ENCODE data around the gene PIP4K2A.

PIP4K2A gene

DNA sequence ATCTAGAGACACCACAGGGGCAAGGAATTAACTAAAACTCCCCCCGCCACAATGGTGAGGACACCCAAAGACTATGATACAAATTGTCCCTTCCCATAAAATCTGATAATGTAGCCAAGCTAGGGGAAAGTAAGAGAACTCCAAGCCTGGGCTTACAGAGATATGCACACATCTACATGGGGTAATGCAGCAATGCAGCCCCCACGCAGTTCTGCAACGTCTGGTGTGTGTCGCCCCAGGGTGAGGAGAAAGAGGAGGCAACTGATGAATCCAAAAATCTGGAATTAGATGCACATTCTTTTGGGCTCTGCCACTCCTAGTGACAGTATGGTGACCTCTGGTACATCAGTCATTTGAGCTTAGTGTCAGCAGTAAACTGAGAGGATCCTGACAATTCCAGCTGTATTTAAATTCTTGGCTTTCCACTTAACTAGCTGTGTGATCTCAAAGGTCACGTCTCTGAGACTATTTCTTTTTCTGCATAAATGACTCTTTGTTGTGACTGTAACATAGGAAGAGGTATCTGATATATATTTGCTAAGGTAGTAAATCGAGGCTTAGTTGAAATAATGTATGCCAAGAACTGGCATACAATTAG, 51.5 kb downstream of the PIP4K2A start:
- DNase-seq, result no peak

DNA sequence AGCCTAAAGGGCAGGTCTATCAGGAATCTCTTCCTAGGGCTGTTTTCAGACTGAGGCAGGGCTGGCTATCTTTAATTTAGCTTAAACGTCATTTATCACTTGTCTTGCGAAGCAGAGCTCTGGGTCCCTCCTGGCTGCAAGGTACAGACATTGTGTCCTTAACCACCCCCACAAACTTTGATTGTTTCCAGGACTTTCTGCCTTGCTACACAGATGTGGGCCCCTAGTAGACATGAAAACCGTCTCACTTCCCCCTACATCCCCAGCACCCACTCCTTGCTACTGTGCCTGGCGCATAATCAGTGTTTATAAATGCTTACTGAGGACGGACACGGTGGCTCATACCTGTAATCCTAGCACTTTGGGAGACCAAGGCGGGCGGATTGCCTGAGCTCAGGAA, 54.5 kb downstream of the PIP4K2A start:
- no peak for DNase-seq

DNA sequence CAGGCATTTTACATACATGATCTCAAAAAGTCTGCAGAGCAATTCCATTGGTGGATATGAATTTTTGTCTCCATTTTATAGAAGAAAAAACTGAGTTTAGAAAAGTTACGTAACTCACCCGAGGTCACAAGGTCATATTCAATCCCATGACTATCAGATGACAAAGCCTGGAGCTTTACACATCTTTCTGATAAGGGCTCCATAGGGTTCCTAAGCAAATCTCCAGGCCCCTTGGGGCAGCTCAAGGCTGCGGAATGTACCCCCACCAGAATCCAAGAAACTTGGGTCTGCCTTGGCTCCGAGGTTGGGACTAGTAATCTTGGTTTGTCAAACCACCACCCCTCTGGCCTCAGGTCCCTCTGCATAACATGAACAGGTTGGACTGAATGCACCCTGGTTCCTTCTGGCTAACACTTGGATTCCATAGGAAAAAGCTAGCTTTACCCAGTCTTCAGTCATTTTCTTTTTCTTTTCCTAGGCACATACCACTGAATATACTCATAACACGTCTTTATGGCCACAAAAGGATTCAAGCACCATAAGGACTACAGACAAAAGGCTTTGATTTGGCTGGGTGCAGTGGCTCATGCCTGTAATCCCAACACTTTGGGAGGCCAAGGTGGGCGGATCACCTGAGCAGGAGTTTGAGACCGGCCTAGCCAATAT, 55.5 kb downstream of the PIP4K2A start:
- no peak for DNase-seq

DNA sequence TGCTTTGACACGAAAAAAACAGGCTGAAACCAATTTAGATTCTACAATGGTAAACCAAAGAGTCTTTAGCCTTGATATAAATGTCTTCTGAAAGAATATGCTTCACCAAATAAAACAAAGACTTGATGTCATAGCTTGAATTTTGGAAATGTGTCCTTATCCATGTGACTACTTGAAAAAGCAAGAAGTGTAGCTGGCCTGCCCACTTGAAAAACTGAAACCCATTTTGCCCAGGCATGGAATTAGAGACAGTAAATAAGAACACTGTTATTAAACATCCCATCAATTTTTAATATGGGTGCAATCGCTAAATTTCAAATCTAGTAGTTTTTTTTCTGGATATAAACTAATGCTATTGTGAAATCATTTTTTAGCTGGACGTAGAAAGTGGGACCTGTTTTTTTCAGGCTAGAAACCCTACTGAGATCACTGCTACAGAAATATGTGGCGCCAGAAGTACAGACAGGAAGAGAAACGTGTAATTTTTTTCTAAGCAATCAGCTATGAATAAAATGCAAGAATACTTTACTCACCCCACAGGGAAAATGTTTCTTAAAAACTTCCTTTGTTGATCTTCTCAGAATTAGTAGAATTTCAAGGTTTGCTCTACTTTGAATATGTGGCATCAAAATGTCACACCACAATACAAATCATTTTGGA, 56.7 kb downstream of the PIP4K2A start:
- DNase-seq, result no peak

DNA sequence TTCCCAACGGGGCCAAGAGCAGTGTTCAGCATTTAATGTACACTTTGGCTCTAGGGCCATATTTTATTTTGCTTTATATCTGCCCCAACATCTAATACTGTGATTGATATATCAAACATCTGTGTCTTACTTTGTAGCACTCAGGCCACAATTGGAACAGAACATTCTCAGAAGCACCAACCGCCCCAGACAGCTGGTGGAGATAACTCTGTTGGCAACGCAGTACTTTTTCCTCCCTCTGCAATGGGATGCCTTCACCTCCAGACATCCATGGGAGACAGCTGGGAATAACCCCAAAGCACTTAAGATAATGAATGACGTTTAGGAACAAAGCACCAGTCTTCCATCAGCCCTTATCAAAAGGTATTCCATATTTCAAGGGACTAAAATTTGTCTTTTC, 57.4 kb downstream of the PIP4K2A start:
- DNase-seq, result no peak

DNA sequence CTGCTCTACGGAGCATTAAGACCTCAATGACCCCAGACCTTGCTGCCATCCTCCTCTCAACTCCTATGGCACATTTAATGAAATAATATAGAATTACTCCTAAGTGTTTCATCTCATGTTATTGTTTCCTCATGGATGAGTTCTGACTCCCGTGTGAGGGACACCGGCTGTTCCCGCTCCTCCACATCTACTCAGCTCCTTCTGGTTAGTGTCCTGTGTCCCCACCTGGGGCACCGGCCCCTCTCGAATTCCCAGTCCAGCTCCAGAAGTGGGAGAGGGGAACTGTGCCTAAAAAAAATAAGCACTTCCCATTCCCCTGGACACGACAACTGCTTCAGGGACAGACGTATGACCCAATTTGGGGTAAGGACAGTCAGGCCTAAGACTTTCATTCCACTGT, 58.3 kb downstream of the PIP4K2A start:
- no peak for DNase-seq

DNA sequence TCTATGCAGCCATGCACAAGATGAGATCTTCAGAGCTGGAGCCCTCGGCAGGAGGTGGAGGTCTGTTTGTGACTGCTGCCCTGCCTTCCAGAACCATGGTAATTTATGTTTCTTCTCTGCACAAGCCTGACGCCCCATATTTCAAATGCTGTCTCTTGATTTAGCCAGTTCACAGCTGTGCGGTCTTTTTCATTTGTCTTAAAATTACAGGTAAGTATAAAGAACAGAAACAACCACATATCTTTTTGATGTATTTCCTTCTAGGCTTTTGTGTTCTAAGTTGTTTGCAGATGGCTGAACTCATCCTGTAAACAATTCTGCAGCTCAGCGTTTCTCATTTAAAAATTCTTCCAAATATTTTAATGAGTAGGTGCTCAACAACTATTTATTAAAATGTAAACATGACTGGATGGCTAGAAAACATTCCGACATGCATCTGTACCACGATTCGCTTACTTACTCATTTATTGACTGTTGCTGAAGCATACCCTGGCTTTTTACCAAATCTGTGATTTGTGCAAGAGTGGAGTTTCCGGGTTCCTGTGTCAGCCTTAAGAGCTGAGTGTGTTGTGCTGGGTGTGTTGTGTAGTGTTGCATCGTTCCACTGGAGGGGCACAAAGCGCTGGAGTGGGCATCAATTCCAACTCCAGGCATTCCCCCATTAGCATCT, 58.9 kb downstream of the PIP4K2A start:
- DNase-seq, result peak; percentile 45

DNA sequence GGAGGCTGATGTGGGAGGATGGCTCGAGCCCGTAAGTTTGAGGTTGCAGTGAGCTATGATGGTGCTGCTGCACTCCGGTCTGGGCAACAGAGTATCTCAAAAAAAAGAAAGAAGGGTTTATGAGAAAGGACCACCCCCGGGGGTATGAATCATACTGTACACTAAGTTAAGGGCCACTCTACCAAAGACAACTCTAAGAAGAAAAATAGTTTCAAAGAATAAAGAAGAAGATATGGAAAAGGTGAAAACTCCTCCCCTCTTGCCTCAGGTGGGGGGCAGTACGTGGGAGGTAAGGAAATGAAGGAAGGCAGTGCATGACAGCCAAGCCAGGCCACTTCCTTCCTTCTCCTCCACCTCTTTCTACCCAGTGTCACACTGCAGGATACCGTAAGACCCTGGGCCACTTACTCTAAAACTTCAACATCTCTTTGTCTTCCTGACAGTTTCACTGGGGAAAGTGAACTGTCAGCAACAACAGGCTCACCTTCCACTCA, 61.3 kb downstream of the PIP4K2A start:
- DNase-seq, result no peak

DNA sequence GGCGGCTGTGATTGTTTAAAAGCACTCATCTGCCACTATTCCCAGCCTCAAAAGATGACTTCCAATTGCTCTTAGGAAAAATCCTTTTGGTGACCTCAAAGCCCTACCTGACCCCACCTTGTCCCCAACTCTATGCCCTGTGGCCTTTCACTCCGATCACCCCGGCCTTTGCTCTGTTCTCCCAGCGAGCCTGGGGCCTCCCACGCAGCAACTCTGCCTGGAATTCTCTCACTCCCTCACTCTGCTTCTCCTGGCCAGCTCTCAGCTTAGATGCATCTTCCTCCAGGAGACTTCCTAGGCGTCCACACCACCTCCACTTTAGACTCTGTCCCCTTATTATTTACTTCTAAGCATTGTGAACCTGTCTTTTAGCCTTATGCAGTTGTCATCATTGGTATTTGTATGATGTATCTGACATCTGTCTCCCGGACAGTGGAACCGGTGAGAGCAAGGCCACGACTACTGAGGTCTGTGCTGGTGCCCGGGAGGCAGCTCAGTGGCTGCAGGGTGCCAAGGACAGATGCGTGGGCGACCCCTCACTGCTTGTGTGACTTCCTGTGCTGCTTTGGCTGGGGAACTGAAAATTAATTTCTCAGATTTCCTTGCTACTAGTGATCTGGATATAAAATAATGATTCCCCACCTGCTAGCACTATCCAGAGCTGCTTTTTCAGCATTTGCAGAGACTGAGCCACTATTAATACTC, 63.0 kb downstream of the PIP4K2A start:
- peak; percentile 36 for DNase-seq

DNA sequence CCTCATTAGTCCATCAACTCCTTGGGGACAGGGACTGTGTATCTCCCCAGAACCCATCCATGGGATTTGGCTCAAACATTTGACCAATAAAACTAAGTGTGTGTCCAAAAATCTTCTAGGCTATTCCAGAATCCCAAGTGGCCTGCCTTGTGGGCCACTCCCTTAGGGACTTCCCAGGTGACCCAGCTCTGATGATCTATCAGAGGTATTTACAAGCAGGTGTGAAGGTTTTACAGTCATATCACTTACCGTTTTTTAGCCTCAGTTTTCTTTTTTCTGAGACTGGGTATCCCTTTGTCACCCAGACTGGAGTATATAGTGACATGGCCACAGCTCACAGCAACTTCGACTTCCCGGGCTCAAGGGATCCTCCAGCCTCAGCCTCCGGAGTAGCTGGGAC, 64.4 kb downstream of the PIP4K2A start:
- DNase-seq, result no peak

DNA sequence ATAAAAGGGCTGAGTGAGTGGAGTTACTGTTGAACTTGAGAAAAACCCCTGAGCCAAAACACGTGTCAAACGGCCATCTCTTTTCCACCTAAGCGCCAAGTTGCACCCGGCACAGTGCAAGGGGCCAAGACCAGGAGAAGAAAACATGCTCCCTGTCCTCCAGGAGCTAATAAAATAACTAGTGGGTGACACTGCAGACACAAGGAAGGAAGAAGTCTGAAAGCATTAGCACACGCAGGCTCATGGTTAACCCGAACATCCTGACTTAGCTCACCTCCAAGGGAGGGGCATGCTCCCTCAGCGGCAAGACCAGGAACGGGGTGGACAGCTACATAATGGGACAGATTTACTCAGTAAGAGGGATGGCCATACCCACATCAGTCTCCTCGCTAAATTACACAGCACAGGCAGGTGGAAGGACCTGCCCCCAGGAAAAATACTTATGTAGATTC, 65.0 kb downstream of the PIP4K2A start:
- DNase-seq, result no peak

DNA sequence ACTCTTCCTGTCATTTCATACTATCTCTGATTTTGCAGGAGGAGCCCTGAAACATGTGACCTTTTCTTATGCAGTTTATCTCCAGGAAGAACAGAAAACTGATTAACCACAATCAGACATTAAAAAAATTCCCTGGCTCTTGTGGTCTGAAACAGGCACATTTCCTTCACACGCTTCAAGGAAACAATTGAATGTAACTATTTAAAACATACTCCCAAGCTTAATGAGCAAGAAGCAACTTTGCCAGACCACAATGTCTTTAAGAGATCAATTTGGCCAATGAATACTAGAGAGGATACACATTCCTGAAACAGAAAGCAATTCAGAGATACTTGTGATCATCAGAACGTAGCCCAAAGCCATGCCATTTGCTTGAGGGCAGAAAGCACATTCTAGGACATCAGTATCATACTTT, 65.8 kb downstream of the PIP4K2A start:
- no peak for DNase-seq

DNA sequence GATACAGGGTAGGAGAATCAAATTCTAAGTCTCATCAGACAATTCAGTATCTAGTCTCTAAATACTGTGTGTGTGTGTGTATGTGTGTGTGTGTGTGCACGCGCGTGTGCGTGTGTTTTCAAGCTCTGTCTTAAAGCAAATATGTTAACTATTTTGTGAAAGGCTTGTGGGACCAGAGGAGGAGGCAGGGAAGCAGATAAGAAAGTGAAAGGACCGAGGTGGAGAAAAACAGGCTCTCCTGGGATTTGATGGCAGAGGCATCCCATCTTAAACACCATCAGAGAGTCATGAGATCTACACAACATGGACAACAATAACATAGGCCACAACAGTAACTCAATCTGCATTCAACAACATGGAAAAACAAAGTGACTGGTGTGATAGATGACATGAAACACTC, 67.1 kb downstream of the PIP4K2A start:
- no peak for DNase-seq

DNA sequence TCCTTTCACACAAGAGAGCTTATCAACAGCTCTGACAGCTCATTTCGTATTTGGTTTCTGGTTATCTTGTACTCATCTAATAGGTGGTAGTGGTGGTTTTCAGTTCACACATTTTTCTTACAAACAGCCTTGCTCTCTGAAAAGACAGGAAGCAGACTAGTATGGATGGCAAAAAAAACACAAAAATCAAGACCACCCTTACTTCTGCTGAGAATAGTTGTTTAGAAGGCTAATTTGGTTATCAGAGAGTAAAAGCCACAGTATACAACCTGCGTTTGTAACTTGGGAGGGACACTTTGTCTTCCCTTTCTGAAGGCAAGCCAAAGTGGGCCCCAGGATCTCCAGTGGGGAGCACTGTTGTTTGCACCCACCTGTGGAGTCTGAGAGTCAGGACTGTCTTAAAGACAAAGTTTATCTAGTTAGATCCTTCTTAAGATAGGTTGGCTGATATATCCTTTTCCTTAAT, 68.0 kb downstream of the PIP4K2A start:
- no peak for DNase-seq

DNA sequence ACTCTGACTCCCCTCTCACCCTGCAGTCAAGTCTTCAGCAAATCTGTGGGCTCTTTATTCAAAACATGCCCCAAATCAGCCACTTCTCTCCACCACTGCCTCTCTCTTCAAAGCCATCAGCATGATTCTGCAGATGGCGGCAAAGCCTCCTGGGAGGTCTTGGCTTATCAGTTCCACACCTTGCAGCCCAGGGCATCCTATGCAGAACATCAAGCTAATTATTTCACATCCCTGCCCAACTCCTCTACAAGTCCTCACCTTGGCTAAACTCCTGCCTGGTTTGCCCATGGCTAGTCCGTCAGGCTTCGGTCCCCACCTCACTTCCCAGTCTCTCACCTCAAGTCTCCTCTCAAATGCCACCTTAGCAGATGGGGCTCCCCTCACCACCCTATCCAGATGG, 70.2 kb downstream of the PIP4K2A start:
- no peak for DNase-seq

DNA sequence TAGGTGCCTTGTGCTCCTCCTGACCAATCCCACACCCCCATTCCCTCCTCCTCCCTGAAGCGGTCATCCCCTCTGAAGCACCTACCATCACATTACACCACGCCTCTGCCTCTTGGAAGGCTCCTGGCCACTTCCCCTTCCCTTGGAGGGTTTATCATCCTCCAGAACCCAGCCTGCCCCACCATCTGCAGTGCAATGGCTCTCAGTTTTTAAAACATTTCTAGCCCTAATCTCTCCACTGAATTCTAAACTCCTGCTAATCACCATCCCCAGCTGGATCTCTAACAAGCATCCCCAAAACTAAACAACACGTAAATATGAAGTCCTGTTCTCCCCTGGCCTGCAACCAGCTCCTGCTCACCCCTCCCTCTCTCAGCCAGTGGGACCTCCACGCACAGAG, 70.6 kb downstream of the PIP4K2A start:
- no peak for DNase-seq

DNA sequence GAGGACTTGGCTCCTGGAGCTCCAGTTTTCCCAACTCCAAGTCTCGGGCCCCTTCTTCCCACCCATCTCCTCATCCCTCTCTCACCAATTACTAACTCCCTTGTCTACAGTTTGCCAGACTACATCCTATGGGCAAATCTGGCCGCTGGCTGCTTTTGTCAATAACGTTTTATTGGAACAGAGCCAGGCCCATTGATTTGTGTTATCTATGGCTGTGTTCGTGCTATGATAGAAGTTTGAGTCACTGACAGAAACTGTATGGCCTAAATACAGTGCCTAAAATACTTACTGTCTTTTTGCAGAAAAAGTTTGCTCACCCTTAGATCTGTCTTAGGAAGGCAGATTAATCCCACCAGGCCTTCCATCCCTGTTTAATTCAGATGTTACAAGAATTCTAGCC, 71.3 kb downstream of the PIP4K2A start:
- DNase-seq, result no peak

DNA sequence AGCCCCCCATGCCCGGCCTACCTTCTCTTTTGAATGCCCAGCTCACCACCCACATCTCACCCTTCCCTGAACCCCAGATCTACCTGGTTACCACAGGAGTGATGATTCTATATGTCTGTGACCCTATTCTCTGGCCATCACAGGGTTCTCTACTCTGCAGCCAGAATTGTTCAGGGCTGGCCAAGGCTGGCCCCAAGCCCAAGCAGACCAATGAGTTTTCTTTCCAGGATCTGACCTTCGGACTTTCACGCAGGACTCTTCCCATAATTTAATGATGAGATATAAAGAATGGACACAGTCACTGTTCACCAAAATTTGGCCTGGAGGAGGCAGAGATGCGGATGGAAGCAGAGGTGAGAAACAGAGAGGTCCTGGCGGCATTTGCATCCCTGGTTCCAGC, 72.6 kb downstream of the PIP4K2A start:
- DNase-seq, result no peak

DNA sequence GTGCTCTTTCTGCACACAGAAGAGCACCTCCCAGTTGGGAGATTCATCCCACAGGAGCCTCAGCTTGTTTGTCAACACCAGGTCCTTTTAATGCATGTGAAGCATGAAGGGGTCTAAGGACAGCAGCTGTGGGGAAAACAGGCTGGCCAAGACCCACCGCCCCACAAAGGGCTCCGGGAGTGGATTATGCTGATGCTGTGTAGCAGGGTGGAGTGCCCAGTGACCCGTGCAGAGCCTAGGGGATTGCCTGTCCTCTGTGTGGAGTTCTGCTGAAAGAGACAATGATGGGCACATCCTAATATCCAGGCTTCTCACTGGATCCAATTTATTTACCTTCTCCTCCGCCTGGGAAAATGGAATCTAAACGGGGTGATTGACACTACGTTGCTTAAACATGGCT, 74.0 kb downstream of the PIP4K2A start:
- no peak for DNase-seq

DNA sequence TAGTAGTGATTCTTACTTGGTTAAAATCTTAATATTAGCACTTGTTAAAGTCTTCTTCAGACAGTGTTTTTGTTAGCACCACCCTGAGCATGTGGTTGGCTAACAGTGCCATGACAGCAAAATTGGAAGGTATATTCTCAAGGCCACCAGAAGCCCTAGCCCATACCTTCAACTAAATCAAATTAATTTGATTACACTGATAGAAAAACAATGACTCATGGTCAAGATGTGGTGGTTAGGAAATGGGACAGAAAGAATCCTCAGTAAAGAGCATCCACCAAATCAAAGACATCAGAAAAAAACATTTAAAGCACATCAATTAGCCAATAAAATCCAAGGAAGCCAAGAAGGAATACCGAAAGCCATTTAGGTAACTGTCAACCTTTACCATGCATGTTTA, 75.5 kb downstream of the PIP4K2A start:
- no peak for DNase-seq

DNA sequence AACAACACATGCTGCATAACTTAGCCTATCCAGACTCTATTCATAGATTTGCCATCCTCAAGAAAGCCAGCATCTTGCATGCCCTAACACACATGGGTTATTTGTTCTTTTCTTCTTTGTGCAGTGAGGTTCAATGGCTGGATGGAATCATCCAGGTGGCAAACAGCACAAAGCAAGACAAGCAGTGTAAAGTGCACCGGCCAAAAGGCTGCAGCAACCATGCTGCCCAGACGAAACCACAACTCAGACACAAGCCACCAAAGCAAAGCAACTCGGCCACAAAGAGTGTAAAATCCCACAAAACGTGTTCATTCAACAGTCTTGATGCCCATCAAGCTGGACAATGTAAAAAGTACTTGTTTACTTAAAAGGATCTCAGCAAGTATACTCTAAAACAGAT, 76.9 kb downstream of the PIP4K2A start:
- no peak for DNase-seq

DNA sequence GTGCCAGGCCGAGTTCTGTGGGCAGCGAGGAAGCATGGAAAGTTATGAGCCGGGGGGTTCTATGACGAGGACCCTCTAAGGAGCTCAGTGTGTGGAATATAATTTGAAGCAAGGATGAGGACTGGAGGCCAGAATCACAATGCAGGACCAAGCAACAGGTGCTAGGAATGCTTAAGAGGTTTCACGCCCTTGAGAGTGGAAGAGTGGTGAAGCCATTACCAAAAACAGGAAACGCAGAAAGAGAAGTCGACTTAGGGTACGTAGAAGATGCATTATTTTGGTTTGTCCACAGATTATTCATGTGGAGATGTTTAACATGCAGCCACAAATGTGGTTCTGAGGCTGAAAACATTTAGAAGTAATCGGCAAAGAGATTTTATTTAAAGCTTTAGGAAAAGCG, 78.7 kb downstream of the PIP4K2A start:
- DNase-seq, result no peak
